Measurements from ENCODE around the gene ACACB. TPM values are rescaled to one million over a fixed set of nuclear protein-coding genes. Genes with fewer than 3 reads are reported as not detected.

Gene ACACB
- total RNA-seq, 2 donors from 2014 or later = 37.5 to 51.3 TPM

DNA sequence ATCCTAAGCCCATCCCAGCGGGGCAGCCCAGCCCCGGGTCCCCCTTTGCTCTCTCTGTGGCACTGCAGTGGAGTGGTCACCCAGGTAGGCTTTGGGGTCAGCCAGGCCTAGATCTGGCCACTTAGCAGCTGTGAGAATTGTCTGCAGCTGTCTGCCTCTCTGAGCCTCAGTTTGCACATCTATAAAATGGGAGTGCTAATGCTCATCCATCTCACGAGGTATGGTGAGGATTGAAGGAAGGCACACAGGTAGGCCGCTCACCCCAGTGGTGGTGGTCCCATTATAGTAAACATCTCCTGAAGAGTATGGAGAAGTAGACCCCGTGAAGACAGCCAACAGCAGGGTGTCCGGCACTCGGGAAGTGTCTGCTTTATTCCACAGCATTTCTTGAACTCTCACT lies 183.5 kb downstream of the ACACB start:
- DNase-seq (ENCODE audit: low spot score) = no peak
- Histone ChIP-seq H3K36me3 (no peaks in the 10 kb centered on the region), H3K9me3 (no peaks in the 10 kb centered on the region), H3K27ac (no peak overlapping the region), H3K4me1 (ENCODE audit: control insufficient read depth in 1 of 2, low read depth in 2 of 2) (no peaks in the 10 kb centered on the region), H3K4me3 (no peak overlapping the region), H3K27me3 (replicated peaks; ENCODE audit: insufficient read depth) (no peaks in the 10 kb centered on the region)
- ATAC-seq (ENCODE audit: insufficient number of reproducible peaks, low FRiP score, low read depth) = no peak
- TF ChIP-seq, protein P1, sequence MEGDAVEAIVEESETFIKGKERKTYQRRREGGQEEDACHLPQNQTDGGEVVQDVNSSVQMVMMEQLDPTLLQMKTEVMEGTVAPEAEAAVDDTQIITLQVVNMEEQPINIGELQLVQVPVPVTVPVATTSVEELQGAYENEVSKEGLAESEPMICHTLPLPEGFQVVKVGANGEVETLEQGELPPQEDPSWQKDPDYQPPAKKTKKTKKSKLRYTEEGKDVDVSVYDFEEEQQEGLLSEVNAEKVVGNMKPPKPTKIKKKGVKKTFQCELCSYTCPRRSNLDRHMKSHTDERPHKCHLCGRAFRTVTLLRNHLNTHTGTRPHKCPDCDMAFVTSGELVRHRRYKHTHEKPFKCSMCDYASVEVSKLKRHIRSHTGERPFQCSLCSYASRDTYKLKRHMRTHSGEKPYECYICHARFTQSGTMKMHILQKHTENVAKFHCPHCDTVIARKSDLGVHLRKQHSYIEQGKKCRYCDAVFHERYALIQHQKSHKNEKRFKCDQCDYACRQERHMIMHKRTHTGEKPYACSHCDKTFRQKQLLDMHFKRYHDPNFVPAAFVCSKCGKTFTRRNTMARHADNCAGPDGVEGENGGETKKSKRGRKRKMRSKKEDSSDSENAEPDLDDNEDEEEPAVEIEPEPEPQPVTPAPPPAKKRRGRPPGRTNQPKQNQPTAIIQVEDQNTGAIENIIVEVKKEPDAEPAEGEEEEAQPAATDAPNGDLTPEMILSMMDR (IDR thresholded peaks at IDR 0.05) = no peak

DNA sequence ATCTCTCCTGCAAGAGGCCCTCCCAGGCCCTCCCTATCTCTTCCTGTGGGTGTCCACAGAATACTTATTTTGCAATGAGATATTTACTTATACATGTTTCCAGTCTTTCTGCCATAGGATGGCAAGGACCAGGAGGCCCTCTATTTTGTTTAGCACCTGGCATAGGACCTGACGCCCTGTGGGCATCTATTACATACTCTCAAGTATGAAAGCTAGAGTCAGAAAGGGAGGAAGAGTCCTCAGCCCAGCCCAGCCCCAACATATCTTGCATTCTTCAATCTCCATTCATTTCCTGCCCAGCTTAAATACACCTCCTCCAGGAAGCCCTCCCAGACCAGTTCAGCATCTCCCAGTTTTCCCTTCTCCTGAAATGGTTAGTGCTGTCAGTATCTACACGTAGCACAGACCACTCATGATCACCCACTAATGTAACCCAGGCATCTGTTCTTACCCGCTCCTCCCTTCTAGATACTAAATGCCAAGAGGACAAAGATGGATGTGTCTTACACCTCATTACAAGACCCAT lies 185.3 kb downstream of the ACACB start:
- no peak overlapping the region for H3K27ac ChIP-seq
- no peak for DNase-seq (ENCODE audit: low spot score)
- no peaks in the 10 kb centered on the region for H3K27me3 ChIP-seq (replicated peaks; ENCODE audit: insufficient read depth)
- no peaks in the 10 kb centered on the region for H3K4me1 ChIP-seq (ENCODE audit: control insufficient read depth in 1 of 2, low read depth in 2 of 2)
- H3K4me3 ChIP-seq = no peak overlapping the region
- TF ChIP-seq, protein P1 (IDR thresholded peaks at IDR 0.05) = no peak
- no peak for ATAC-seq (ENCODE audit: insufficient number of reproducible peaks, low FRiP score, low read depth)
- H3K36me3 ChIP-seq = no peaks in the 10 kb centered on the region
- H3K9me3 ChIP-seq = no peaks in the 10 kb centered on the region

DNA sequence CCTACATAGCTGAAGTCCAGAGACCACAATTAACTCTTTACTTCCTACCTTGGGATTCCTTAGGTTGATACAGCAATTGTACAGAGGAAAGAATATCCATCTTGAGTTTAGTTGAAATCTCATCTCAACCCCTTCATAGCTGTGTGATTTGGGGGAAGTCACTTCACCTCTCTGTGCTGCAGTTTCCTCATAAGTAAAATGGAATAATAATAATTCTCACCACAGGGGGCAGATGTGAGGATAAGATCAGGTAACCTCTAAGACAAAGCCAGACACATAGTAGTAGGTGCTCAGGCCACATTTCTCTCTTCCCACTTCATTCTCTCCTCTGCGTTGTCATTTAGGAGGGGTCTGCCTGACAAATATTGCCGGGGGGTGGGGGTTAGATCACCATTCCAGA lies 186.0 kb downstream of the ACACB start:
- no peak overlapping the region for H3K27ac ChIP-seq
- no peaks in the 10 kb centered on the region for H3K9me3 ChIP-seq
- no peaks in the 10 kb centered on the region for H3K4me1 ChIP-seq (ENCODE audit: control insufficient read depth in 1 of 2, low read depth in 2 of 2)
- H3K27me3 ChIP-seq (replicated peaks; ENCODE audit: insufficient read depth) = no peaks in the 10 kb centered on the region
- TF ChIP-seq, protein P1 (IDR thresholded peaks at IDR 0.05) = no peak
- H3K36me3 ChIP-seq = no peaks in the 10 kb centered on the region
- no peak for ATAC-seq (ENCODE audit: insufficient number of reproducible peaks, low FRiP score, low read depth)
- H3K4me3 ChIP-seq = no peak overlapping the region
- no peak for DNase-seq (ENCODE audit: low spot score)

DNA sequence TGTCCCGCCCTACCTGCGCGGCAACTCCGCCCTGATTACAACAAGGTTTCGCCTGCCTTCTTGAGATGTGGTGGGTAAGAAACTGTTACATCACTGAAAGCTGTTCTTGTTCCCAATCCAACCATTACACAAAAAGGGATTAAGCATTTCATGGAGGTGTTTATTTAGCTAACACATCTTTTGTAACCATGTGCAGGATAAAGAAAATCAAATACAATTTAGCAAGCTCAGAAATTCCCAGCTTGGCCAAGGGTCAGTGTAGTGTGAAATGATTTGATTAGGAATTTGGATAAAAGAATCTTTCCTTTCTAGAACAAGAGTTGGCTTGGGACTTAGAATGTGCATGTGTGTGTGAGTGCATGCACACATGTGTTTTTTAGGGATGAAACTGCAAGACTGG lies 186.4 kb downstream of the ACACB start:
- peaks cover 4% of the 10 kb centered on the region for H3K27me3 ChIP-seq (replicated peaks; ENCODE audit: insufficient read depth)
- ATAC-seq (ENCODE audit: insufficient number of reproducible peaks, low FRiP score, low read depth) = no peak
- no peak overlapping the region for H3K4me3 ChIP-seq
- no peaks in the 10 kb centered on the region for H3K36me3 ChIP-seq
- H3K9me3 ChIP-seq = no peaks in the 10 kb centered on the region
- no peaks in the 10 kb centered on the region for H3K4me1 ChIP-seq (ENCODE audit: control insufficient read depth in 1 of 2, low read depth in 2 of 2)
- TF ChIP-seq, protein P1 (IDR thresholded peaks at IDR 0.05) = no peak
- no peak overlapping the region for H3K27ac ChIP-seq
- DNase-seq (ENCODE audit: low spot score) = no peak

DNA sequence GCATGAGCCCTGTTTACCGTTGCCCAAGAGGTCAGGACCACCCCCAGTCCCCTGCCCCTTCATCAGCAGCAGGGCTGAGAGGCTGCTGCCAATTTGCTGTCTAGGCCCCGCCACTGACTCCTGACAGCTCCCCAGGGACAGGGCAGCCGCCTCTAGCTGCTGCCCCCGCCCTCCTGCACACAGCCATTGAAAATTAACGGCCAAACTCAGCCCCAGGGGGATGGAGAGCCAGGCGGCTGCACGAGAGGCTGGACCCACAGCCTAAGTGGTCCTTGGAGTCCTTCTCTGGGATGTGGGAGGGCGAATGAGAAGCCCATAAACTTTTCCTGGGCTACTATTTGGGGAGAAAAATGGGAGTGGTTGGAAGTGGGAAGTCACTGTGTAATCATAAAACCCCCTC lies 188.1 kb downstream of the ACACB start:
- Histone ChIP-seq H3K4me3 (no peak overlapping the region), H3K36me3 (no peaks in the 10 kb centered on the region), H3K4me1 (ENCODE audit: control insufficient read depth in 1 of 2, low read depth in 2 of 2) (peaks cover 6 to 8% of the 10 kb centered on the region in 2 donors), H3K9me3 (no peaks in the 10 kb centered on the region), H3K27me3 (replicated peaks; ENCODE audit: insufficient read depth) (peaks cover 17% of the 10 kb centered on the region), H3K27ac (no peak overlapping the region)
- ATAC-seq (ENCODE audit: insufficient number of reproducible peaks, low FRiP score, low read depth) (no peak), DNase-seq (ENCODE audit: low spot score) (no peak)
- TF ChIP-seq, protein P1 (IDR thresholded peaks at IDR 0.05) = no peak
